ENCODE data around the gene ZNF552.

The ZNF552 gene

DNA sequence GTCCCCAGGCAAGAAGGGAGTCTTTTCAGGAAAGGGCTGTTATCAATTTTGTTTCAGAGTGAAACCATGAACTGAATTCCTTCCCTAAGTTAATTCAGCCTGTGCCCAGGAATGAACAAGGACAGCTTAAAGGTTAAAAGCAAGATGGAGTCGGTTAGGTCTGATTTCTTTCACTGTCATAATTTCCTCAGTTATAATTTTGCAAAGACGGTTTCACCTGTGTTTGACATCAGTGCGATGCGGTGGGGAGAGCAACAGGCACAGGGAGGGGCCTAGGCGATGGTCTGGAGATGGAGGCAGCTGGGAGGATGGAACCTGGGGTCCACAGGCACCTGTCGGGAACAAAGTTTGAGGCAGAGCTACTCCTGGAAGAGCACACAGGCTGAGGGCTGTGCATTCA is 5.9 kb upstream of the ZNF552 start:
- Histone ChIP-seq H3K4me1 (ENCODE audit: insufficient read depth, low read length, poor library complexity, severe bottlenecking) (peaks cover 21% of the 10 kb centered on the region), H3K9me3 (ENCODE audit: insufficient read depth, low read depth, low read length) (no peaks in the 10 kb centered on the region), H3K27me3 (ENCODE audit: insufficient read depth, low read length, poor library complexity, severe bottlenecking) (no peaks in the 10 kb centered on the region), H3K4me2 (ENCODE audit: low read depth, low read length, poor library complexity, severe bottlenecking) (peak overlapping the region; percentile 94), H3K36me3 (ENCODE audit: insufficient read depth, low read length) (no peaks in the 10 kb centered on the region), H3K9ac (ENCODE audit: low read depth, low read length, poor library complexity, severe bottlenecking) (peak overlapping the region; percentile 89), H3K79me2 (ENCODE audit: insufficient read depth, low read length) (peaks cover 50% of the 10 kb centered on the region), H4K20me1 (ENCODE audit: insufficient read depth, low read length, poor library complexity, severe bottlenecking) (peaks cover 4% of the 10 kb centered on the region), H3K9me2 (replicated peaks; ENCODE audit: low read depth, low read length) (no peaks in the 10 kb centered on the region), H3F3A (ENCODE audit: low read depth) (no peaks in the 10 kb centered on the region), H3K4me3 (ENCODE audit: low read length, poor library complexity, severe bottlenecking) (peak overlapping the region; percentile 87), H2AFZ (ENCODE audit: low read length) (no peak overlapping the region)
- TF ChIP-seq CTCF (conservative IDR thresholded peaks at IDR 0.05; ENCODE audit: low read length): no peak

DNA sequence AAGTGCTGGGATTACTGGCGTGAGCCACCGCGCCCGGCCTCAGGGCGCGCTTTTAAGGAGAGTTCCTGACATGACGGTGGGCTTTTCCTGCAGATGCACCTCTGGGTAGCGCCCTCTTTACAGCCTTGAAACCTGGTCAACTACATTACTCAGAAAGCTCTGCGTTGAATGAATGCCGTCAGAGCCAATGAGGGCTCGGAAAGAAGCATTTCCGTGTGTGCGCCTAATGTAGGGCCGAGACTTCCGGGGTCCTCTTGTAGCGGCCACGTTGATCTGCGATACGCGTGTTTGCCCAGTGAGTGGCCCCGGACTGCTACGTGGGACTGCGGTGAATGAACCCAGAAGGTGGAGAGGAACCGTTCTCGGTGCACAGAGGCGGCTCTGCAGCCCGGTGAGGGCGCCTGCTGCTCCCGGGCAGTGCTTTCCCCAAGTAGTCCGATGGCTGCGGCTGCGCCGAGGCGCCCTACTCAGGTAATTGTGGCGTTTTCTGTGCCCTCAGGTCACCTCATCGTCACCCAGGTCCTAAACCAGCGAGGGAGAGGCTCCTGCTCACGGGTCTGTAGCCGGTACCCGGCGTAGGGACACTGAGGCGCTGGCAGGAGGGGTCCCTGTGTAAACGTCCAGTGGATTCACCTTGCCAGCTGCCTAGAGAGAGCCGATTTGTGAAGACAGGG is 4.9 kb upstream of the ZNF552 start:
- peaks cover 4% of the 10 kb centered on the region for H4K20me1 ChIP-seq (ENCODE audit: insufficient read depth, low read length, poor library complexity, severe bottlenecking)
- peaks cover 43% of the 10 kb centered on the region for H3K79me2 ChIP-seq (ENCODE audit: insufficient read depth, low read length)
- TF ChIP-seq EZH2phosphoT487 (IDR thresholded peaks at IDR 0.05; ENCODE audit: borderline replicate concordance) (no peak), CTCF (conservative IDR thresholded peaks at IDR 0.05; ENCODE audit: low read length) (peak; percentile 30)
- peaks cover 21% of the 10 kb centered on the region for H3K4me1 ChIP-seq (ENCODE audit: insufficient read depth, low read length, poor library complexity, severe bottlenecking)
- H3K36me3 ChIP-seq (ENCODE audit: insufficient read depth, low read length): no peaks in the 10 kb centered on the region
- peak overlapping the region; percentile 94 for H3K4me2 ChIP-seq (ENCODE audit: low read depth, low read length, poor library complexity, severe bottlenecking)
- H3K4me3 ChIP-seq (ENCODE audit: low read length, poor library complexity, severe bottlenecking): peak overlapping the region; percentile 87
- no peaks in the 10 kb centered on the region for H3F3A ChIP-seq (ENCODE audit: low read depth)
- H3K9me3 ChIP-seq (ENCODE audit: insufficient read depth, low read depth, low read length): no peaks in the 10 kb centered on the region
- H3K9me2 ChIP-seq (replicated peaks; ENCODE audit: low read depth, low read length): no peaks in the 10 kb centered on the region
- H2AFZ ChIP-seq (ENCODE audit: low read length): peak overlapping the region; percentile 85
- no peaks in the 10 kb centered on the region for H3K27me3 ChIP-seq (ENCODE audit: insufficient read depth, low read length, poor library complexity, severe bottlenecking)
- H3K9ac ChIP-seq (ENCODE audit: low read depth, low read length, poor library complexity, severe bottlenecking): peak overlapping the region; percentile 89

DNA sequence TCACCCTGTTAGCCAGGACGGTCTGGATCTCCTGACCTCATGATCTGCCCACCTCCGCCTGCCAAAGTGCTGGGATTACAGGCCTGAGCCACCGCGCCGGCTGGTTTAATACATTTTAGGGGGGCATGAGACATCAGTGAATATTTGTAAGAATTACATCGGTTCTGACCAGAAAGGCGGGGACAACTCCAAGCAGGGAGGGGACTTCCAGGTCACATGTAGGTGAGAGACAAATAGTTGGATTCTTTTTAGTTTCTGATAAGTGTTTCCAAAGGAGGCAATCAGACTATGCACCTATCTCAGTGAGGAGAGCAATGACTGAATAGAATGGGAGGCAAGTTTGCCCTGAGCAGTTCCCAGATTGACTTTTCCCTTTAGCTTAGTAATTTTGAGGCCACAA is 3.7 kb upstream of the ZNF552 start:
- Histone ChIP-seq H3K79me2 (ENCODE audit: insufficient read depth, low read length) (peaks cover 43% of the 10 kb centered on the region), H3F3A (ENCODE audit: low read depth) (no peaks in the 10 kb centered on the region), H3K36me3 (ENCODE audit: insufficient read depth, low read length) (no peaks in the 10 kb centered on the region), H3K4me3 (ENCODE audit: low read length, poor library complexity, severe bottlenecking) (no peak overlapping the region), H2AFZ (ENCODE audit: low read length) (no peak overlapping the region), H3K9me2 (replicated peaks; ENCODE audit: low read depth, low read length) (no peaks in the 10 kb centered on the region), H3K9ac (ENCODE audit: low read depth, low read length, poor library complexity, severe bottlenecking) (no peak overlapping the region), H3K9me3 (ENCODE audit: insufficient read depth, low read depth, low read length) (no peaks in the 10 kb centered on the region), H3K4me1 (ENCODE audit: insufficient read depth, low read length, poor library complexity, severe bottlenecking) (peaks cover 20% of the 10 kb centered on the region), H3K27me3 (ENCODE audit: insufficient read depth, low read length, poor library complexity, severe bottlenecking) (no peaks in the 10 kb centered on the region), H4K20me1 (ENCODE audit: insufficient read depth, low read length, poor library complexity, severe bottlenecking) (peaks cover 4% of the 10 kb centered on the region), H3K4me2 (ENCODE audit: low read depth, low read length, poor library complexity, severe bottlenecking) (peak overlapping the region; percentile 56)
- no peak for TF ChIP-seq EZH2phosphoT487 (IDR thresholded peaks at IDR 0.05; ENCODE audit: borderline replicate concordance)
- no peak for TF ChIP-seq CTCF (conservative IDR thresholded peaks at IDR 0.05; ENCODE audit: low read length)
